GM21717 (cell line): ENCODE measurements around the gene UBA6.

ENCODE experiments used
- ATAC-seq: cut with Tn5 transposase; IDR thresholded peaks from one replicate; pipeline ENCODE4 v1.9.1; 2021; ENCODE audit warnings: mild to moderate bottlenecking, moderate library complexity; ENCODE audit not compliant: unreplicated experiment

The UBA6 gene

DNA sequence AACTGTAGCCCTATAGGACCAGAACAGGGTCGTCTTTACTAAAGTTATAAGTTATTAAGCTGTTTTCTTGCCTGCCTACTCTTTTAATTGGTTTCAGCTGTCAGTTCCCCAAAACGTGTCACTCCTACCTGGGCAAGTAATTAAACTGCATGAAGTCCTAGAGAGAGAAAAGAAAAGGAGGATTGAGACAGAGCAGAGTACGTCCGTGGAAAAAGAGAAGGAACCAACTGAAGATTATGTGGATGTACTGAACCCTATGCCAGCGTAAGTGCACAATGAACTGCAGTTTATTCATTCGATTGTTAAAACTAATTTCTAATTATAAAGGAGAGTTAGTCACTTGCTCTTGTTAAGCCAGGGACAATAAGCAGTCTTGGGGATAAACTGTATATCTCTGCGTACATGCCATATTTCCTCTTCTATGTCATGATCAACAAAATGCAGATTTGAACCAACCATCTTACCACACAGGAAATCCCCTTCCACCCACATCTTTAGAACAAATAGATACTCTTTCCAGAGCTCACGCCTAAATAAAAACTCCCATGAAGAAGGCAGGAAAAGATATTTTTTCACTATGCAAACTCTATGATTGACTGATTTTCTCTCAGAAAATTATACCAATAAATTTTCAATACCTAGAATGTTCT, 119.6 kb downstream of the UBA6 start:
- peak; percentile 67 for ATAC-seq

GRCh38 chr4:67580577-67580976, 120.4 kb downstream of the UBA6 start:
- peak; percentile 38 for ATAC-seq

- ATAC-seq, result peak; percentile 48
These were observed 124.4 kb downstream of the UBA6 start for GRCh38 chr4:67576538-67576937.

DNA sequence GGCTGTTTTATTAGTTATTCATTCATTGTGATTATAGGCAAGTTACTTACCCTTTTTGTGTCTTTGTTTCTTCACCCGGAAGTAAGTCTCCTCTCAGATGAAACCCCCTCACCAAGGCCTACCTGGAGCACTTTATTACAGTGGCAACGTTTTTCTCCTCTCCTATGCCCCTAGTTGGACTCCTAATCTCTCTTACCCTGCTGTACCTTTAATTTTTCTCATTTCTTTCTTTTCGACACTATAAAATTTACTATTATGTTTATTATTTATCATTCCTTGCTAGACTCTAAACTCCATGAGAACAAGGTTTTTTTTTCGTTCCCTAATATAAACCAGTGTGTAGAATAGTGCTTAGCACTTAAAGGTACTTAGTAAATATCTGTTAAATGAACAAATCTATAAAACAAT, 124.9 kb downstream of the UBA6 start:
- no peak for ATAC-seq

- peak; percentile 92 for ATAC-seq
These were observed 125.5 kb downstream of the UBA6 start for GRCh38 chr4:67575232-67576058.

- no peak for ATAC-seq
These were observed 127.8 kb downstream of the UBA6 start for GRCh38 chr4:67573193-67573592.

GRCh38 chr4:67571975-67572374, 129.0 kb downstream of the UBA6 start:
- ATAC-seq, result no peak

GRCh38 chr4:67570537-67570936, 130.4 kb downstream of the UBA6 start:
- ATAC-seq, result no peak

DNA sequence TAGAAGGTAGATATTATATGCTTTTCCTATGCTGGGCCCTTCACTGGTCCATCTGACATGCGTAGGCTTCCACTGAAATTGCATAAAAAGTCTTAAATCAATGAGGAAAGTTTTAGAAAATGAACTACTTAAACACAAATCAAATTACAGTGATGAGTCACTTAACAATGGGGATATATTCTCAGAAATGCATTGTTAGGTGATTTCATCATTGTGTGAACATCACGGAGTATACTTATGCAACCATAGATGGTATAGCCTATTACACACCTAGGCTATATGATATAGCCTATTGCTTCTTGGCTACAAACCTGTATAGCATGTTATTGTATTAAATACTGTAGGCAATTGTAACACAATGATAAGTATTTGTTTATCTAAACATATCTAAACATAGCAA, 132.1 kb downstream of the UBA6 start:
- no peak for ATAC-seq

DNA sequence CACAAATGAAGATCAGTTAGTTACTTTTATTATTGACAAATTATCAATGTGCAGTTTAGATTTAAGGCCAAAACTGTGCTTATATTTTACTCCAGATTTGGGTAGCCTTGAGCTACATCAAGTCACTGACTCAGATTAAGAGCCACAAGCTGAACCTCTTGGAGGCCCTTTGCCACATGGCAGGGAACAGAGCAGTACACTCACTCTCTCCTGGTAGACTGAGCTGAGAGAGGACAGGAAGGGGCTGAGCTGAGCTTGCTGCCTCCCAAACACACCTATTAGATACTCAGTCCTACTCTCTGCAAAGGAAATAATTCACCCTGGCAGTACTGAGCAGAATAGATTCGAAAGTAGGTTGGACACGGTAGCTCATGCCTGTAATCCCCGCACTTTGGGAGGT, 134.6 kb downstream of the UBA6 start:
- ATAC-seq, result no peak

DNA sequence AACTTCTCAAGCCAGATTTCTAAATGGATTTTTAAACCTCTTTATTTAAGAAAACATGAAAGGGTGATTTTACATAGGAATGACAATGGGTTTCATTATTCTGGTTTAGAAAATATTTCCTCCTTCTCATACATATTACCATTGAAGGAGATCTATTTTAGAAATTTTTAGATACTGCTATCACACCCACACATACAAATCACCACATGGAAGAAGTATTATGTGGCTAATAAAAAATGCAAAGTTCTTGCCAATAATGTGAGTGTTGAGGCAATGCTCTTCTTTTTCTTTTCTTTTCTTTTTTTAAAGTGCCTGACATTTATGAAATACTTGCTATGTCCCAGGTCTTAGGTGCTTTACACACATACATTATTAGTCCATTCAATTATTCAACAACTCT, 135.7 kb downstream of the UBA6 start:
- ATAC-seq, result no peak
